HG03457 (cell line): ENCODE measurements around the gene TBCCD1.
"Not testable (repeated sequence)": the region's sequence is repeated elsewhere in the genome, so short reads cannot be mapped to it uniquely, and the experiment has no call there.

Experiments
- ATAC-seq: cut with Tn5 transposase; IDR thresholded peaks from one replicate; pipeline ENCODE4 v1.9.1; 2021; ENCODE audit warnings: moderate number of reproducible peaks; ENCODE audit not compliant: unreplicated experiment

The TBCCD1 gene

DNA sequence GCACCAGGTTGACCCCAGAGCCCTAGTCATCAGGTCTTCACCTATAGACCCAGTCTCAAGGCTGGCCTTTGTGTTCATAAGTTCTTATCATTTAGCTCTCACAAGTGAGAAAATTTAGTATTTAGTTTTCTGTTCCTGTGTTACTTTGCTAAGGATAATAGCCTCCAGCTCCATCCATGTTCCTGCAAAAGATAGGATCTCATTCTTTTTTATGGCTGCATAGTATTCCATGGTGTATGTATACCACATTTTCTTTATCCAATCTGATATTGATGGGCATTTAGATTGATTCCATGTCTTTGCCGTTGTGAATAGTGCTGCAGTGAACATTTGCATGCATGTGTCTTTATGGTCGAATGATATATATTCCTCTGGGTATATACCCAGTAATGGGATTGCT is 69.1 kb downstream of the TBCCD1 start:
- not testable (repeated sequence) for ATAC-seq

DNA sequence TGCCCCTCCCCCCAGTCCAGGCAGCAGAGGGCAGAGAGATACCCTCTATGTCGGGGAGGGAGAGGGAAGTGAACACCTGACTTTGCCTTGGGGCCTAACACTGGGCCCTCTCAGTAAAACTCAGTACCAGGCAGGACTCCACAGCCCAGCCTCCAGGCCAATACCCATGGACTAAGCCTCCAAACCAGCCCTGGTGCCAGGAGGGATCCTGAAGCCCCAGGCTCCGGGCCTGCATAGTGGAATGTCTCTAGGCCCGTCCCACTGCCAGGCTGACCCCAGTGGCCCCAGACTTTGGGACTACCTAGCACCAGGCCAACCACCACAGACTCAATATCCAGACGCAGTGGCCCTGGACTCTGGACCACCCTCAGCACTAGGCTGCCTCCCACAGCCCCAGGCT is 69.5 kb downstream of the TBCCD1 start:
- no peak for ATAC-seq

DNA sequence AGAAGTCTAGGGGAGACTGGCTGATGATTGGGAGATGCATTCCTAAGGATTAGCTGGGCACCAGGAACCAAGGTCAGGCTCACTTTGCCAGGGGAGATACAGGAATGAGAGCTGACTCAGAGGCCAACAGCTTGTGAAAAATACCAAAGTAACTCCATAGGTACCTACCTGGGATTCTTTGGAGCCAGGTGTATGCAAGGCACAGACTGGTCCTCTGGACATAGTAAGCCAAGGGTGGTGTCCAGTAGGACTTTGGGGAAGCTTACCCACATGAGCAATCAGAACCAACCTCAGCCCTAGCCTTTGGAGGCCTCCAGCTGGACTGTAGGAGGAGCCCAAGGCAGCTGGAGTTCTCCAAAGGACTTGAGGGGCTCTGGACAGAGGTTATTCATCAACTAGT is 70.5 kb downstream of the TBCCD1 start:
- no peak for ATAC-seq
